GM21717 (cell line): ENCODE data around the gene KCNIP2.
"Not testable (repeated sequence)": the region's sequence is repeated elsewhere in the genome, so short reads cannot be mapped to it uniquely, and the experiment has no call there.

Experiments
- ATAC-seq: cut with Tn5 transposase; IDR thresholded peaks from one replicate; pipeline ENCODE4 v1.9.1; 2021; ENCODE audit warnings: mild to moderate bottlenecking, moderate library complexity; ENCODE audit not compliant: unreplicated experiment

Gene KCNIP2

DNA sequence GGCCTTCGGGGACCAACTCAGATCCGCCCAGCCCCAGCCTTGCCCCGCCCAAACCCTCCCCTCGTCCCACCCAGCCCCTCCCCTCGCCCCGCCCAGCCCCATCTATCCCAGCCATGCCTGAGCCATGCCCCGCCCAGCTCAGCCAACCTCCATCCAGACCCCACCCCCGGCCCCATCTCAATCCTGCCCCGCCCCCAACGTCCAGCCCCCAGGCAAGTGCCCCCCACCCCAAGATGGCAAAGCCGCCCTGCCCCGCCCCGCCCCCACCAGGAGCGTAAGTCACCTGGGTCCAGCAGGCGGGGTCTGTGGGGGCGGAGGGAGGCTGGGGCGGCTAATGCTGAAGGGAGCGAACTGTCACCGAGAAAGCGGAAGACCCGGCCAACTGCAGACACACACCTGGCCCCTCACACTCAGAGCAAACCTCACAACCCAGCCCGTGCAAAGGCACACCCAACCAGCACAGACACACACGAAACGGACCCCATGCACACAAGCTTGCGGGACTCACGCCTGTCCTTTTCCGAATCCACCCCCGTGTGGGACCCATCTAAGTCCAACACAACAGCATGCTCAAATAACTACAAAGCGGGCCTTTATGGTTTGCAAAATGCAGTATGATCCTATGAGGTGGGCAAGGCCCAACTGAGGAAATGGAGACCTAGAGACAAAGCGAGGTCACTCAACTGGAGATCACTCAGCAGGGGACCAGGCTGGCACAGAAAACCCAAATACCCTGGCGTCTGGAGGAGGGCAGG lies 13.9 kb downstream of the KCNIP2 start:
- ATAC-seq, result peak; percentile 12

DNA sequence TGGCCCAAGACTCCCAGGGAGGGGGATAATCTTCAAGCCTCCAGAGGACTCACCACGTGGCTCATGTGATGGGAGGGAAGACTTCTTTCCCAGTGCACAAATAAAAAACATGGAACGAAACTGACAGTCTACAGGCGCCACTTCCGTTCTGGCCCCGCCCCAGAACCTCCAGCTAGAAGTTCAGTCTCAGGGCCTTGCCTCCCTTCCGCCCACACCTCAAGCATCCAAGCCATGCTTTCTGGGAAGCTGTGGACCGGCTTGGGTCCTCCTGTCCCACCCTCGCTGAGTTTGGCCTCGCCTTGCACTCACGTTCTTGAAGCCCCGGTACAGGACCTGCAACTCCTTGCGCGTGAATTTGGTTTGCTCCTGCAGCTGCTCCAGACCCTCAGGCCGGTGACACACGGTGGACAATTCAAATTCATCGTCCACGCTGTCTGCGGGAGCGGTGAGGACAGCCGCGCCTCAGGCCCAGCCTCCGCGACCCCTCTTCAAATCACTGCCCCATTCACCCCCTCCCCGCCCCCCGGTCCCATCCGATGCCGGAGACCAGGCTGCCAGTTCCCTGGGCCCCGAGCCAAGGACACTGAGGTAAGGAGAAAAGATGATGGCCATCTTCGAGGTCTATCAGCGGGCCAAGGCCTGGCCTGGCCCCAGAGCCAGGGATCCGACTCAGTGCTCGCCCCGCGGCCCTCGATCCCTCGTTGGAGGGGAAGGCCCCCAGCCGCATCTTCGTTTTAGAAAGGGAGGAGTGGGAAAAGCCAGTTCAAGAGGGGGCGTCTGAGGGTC lies 14.6 kb downstream of the KCNIP2 start:
- no peak for ATAC-seq

DNA sequence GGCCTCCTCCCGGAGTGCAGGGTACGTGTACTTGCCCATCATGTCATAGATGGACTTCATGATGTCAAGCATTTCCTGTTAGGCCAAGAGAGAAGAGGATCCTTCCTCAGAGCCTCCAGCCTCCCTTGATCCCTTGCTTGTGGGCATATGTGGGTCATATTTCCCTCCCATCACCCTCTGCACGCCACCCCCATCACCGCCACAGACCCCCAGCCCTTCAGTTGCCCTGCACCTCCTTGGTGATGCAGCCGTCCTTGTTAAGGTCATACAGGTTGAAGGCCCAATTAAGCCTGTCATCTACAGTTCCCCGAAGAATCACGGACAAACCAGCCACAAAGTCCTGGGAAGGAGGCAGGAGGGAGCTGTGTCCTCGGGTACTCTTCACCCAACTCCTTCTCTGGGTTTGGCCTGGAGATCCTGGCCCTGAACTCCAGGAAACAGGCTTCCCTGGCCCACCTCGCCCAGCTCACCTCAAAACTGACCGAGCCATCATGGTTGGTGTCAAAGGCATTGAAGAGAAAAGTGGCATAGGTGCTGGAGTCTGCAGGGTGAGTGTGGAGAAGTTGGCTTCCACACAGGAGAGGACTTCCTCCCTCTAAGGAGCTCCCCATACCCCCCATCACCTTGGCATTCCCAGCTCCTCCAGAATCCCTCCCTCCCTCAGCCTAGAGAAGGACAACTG lies 15.5 kb downstream of the KCNIP2 start:
- ATAC-seq, result no peak

DNA sequence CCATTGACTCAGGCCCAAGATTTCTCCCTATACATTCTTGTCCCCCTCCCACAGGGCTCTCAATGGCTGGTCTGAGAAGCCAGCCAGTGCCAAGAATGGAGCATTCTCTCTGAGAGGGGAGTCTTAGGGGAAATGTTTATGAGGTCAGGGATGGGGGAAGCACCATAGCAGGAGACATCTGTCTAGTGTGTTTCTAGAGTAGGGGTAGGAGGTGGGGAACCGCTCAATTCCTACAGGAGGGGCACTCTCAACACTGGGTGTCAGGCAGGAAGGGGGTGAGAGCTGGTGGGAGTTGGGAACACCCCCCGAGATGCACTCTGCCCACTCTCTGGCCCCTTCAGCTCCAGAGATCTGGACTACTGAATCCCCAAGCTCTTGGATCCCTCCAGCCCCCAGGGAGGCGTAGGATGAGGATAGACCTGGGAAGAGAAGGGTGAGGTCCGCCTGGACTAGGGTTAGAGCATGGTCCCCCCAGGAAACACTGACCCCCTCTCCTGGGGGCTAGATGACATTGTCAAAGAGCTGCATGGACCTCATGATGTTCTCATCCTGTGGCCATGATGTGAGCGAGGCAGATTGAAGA lies 16.7 kb downstream of the KCNIP2 start:
- ATAC-seq, result no peak

DNA sequence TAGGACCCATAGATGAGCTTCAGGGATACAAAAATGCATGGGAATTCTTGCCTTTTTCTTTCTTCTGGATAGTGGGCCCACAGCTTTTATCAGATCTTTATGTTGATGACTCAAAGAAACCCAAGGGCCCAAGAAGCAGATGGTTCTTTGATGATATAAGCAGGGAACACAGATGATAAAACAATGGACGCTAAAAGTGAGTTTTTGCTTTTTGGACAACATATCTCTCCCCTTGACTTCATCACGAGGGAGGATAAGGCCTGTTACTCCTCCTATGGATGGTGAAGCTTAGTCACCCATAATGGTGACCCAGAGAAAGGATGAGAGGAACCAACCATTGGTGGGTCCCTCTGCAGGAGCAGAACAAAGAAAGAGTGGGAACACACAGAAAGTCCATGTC lies 18.9 kb downstream of the KCNIP2 start:
- no peak for ATAC-seq

DNA sequence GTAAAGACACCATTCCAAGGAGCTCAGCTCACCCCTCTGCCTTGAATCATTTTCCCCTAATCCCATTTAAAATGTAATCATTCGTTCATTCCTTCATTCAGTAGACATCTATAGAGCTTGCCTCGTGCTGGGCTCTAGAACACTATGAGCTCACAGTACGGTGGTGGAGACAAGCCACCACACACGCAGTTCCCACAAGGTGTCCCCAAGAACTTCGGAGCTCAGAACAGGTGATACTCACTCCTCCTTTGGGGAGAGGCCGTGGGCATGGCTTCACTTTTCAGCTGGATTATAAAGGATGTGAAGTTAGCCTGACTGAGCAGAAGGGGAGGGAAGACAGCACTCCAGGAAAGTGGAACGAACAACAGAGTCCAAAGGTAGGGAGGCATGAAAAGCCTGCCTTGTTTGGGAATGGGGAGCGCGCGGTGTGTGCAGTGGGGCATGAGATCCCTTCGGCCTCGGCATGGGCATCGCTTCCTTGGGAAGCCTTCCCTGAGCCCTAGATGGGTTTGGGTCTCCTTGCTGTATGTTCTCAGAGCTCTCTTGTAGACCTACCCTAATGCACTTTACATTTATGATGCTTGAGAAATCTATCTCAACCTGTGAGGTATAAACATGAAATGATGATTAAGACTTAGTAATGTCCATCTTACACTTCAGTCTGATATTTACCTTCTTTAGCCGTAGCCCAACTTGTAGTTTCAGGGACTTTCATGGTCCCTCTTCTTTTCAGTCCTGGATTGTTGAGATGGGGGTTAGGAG lies 24.5 kb downstream of the KCNIP2 start:
- ATAC-seq, result peak; percentile 18

DNA sequence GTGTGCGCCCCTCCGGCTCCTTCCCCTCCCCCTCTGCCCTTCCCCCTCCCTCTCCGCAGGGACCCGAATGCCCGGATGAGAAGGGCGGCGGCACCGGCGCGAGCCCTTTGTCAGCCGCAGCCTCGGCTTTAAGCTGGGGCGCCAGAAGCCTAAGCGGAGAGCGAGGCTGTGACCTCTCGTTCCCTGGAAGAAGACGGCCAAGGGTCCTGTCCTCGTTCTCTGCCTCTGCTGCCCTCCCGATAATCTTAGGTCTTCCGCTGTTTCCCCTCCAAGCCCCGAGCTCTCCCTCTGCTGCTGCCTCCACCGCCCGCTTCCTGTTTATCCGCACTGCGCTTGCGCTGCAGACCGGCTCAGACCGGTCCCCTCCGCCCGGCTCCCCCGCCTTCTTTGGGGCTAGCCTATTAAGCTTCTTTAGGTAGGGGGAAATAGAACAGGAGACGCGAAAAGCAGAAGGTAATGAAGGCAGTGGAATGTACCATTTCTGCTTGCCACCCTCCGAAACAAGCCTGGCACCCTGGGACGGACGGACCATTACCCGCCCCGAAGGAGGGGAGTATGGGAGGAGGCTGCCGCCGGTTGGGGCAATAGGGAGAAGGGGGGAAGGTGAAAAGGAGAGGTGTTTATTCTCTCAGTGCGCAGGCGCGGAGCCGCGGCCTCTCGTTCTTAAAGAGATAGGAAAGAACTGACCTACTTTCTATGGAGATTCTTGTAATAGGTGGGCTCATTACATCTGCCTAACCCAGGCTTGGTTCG lies 25.3 kb downstream of the KCNIP2 start, which contains the start of gene OGA:
TSS of gene OGA (minus strand) at position 326 of the 753 bp plus-strand sequence. CDS start 422 bp downstream, outside the sequence.
- ATAC-seq, result peak; percentile 74

DNA sequence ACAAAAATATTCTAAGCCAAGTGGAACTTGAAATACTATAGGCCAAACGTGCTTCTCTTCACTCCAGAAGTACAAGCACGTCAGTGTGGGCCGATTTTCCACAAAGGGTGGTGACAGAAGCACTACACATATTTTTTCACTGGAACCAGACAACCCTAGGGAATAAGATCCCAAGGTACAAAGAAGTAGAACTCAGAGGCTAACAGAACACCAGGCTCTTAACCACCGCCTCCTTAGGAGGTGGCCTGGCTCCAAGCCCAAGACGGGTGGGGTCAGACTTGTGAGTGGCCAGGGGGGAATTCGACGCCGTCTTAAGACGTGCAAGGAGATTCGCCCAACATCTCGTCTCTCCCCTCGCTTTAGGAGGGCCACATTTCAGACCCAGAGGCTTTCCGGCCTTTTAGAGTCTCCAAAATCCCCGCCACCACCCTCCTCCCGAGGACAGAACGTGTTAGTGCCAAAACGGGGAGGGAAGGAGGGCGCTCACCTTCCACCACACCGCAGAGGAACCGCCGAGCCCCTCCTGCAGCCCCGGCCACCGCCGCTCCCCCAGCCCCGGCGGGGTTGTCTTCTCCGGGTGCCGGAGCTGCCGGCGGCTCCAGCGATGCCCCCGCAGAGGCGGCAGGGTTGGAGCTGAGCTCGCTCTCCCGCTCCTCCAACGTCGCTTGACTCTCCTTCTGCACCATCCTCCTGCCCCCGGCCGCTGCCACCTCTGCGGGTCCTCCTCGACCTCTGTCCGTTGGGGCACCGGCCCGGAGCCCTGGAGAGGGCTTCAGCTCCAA lies 26.1 kb downstream of the KCNIP2 start:
- ATAC-seq, result peak; percentile 7

DNA sequence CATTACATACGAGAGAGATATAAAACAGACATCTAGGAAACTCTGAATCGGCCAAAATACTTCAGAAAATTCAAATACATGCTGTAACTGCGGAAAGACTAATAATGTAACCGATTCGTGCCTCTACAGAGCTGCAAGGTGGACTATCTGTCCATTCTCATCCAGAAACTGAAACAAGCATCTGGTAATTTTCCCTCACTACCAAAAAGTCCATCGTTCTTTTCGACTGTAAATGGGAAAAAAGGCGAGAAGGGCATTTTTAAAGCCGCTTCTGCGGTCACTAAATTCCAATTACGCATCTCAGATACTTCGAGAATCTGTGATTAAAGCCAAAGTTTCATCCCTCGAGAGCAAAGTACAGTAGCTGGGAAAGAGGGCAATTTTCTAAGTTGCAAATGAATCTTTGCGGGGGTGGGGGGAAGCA lies 26.7 kb downstream of the KCNIP2 start:
- no peak for ATAC-seq

DNA sequence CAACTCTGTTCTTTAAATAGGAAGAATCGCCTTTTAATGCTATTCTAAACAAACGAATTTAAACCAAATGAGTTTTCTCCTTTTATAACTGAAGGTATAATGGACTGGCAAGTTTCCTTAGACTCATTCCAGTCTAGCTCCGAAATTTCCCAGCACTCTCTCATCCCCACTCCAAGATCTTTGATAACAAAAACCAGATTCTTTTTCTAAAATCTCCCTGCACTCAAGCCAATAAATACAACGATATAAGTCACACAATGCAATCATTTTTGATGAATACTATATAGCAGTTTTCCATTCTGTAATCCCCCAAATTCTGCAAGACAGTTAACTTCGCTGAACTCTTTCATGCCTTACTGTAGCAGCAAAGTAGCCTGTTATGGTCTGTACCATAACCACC lies 27.2 kb downstream of the KCNIP2 start:
- no peak for ATAC-seq

DNA sequence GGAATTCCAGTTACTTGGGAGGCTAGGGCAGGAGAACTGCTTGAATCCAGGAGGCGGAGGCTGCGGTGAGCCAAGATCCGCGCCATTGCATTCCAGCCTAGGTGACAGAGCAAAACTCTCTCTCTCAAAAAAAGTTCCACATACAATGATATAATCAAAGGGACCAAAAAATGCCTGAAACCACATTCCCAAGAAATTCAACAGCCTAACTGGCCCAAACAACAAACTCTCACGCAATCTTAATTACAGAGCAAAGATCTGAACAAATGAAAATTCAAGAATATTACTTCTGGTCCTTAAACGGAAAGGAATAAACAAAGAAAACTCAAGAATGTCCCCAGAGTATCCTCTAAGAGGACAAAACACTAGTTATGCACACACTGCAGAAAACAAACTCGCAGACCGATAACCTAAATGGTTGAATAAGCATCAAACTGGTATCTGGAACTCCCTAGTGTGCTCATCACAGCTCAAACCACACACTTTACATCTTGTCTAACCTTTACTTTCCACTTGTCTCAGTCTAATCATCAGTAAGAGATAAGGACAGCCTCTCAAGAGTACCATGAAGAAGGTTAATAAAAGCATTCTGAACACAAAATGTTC lies 29.0 kb downstream of the KCNIP2 start:
- ATAC-seq, result no peak

DNA sequence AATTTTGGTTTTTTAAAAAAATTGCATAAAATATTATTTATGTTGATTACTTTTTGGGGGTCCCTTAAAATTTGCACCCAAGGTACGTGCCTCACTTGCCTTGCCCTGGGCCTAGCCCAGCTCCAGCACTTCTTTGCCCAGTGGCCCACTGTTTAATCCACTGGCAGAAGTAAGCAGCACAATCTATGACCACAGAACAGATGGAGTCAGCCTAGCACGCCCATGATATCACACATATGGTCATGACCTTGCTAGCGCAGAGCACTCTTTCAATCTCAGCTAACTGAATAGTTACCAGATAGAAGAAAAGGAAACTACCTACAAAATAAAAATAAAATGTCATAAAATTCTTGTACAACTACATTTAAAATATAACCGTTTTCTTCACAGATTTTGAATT lies 31.0 kb downstream of the KCNIP2 start:
- ATAC-seq, result no peak

DNA sequence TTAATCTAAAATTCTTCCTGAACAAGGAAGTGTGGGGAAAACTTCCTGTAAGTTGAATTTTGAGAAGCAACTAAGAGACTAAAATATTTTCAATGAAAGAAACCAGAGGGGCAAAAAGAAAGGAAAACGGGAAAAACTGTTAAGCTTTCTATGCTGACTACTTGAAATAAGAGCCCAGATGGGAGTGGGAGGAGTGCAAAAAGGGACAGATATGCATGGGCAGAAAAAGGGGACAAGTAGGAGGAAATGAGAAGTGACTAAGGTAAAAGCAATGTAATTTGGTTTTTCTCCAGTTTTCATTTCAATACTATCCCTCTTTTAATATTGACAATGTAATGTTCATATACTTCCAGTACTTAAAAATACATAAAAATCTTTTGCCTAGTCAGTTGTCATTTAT lies 36.4 kb downstream of the KCNIP2 start:
- no peak for ATAC-seq

DNA sequence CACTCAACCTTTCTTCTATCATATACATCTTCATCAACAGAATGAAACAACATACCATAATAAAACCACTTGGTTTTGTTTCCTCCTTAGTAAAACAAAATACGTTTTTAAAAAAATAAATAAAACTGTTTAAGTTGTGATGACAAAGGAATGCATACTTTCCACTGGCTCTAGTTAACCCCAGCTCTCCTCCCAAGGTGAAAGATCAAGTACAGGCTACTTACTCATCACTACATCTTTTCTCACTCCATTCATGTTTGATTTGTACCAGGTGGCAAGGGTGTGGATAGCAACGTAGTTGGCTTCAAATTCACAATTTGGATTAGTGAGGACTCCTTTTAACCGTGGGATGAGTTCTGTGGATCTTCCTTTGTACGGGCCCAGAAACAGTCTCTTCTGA lies 40.1 kb downstream of the KCNIP2 start:
- ATAC-seq, result no peak

DNA sequence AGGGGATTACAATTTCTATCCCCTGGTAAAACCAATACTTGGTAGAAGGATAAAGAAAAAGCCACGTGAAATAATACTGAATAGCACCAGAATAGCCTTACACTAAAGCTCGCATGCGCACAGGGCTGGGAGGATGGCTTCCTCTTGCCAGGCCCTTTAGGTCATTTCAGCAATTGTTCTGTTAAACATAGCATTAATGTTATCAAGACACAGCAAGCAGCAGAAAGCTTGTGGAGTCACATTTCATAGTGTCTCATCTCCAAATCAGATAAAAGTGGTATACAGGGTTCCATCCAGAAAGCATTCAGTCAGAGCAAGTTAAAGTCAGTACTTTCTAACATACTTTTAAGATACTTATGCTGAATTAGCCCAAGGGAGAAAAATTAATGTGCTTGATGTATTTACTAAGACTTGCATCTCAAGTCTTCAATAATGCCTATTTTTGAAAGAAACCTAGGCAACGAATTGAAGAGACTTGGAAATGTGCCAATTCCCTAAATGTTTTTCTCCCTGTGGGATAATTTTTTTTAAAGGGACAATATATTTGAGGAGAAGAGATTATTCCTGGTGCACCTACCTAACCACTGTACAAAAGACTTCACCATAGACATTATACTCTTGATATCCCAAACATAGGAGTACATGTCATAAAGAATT lies 46.1 kb downstream of the KCNIP2 start:
- no peak for ATAC-seq

DNA sequence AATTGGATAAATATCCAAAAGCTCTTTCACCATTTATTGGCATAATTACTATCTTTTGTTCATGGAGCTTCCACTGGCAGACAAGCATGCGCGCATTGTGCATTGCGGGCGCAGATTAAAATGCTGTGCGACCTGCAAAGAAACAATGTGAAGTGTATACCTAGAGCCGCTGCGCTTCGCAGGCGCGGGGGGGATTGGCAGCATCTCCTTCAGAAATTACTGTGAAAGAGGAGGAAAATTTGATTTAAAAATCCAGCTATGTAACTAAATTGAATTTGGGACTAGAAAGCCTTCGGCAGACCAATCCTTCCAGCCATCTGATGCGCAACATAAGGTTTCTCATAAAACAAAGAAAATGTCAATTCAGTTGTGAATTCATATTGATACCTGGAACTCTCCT lies 50.1 kb downstream of the KCNIP2 start:
- no peak for ATAC-seq

DNA sequence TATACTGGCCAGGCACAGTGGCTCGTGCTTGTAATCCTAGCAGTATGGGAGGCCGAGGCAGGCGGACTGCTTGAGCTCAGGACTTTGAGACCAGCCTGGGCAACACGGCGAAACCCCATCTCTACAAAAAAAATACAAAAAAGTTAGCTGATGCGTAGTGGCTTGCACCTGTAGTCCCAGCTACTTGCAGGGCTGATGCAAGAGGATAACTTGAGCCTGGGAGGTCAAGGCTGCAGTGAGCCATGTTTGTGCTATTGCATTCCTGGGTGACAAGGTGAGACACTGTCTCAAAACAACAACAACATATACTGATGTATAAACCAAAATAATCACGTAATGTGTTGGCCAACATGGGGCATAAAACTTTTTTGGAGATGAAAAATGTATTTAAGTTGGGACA lies 53.9 kb downstream of the KCNIP2 start:
- ATAC-seq, result no peak

DNA sequence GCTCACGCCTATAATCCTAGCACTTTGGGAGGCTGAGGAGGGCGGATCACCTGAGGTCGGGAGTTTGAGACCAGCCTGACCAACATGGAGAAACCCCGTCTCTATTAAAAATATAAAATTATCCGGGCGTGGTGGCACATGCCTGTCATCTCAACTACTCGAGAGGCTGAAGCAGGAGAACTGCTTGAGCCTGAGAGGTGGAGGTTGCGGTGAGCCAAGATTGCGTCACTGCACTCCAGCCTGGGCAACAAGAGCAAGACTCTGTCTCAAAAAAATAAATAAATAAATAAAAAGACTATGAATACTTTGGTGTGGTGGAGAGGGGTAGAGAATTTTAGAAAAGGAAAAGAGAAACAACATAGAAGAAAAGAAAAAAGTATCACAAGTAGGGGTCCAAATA lies 54.4 kb downstream of the KCNIP2 start:
- ATAC-seq, result not testable (repeated sequence)
